ENCODE data around the gene BHLHA15.

Gene BHLHA15

GRCh38 chr7:98228801-98229200, 17.6 kb downstream of the BHLHA15 start:
- no peak for DNase-seq

GRCh38 chr7:98229441-98229840, 18.2 kb downstream of the BHLHA15 start:
- DNase-seq: no peak

- DNase-seq: no peak
Measured at GRCh38 chr7:98229991-98230745, 18.9 kb downstream of the BHLHA15 start.

- no peak for DNase-seq
Measured at GRCh38 chr7:98230746-98231471, 19.7 kb downstream of the BHLHA15 start.

- DNase-seq: no peak
Measured at GRCh38 chr7:98231493-98232262, 20.4 kb downstream of the BHLHA15 start.

- DNase-seq: no peak
Measured at GRCh38 chr7:98232263-98232585, 21.0 kb downstream of the BHLHA15 start.

- no peak for DNase-seq
Measured at GRCh38 chr7:98232799-98233198, 21.6 kb downstream of the BHLHA15 start.

- no peak for DNase-seq
Measured at GRCh38 chr7:98233219-98234070, 22.2 kb downstream of the BHLHA15 start.

- no peak for DNase-seq
Measured at GRCh38 chr7:98234429-98235147, 23.3 kb downstream of the BHLHA15 start.

- no peak for DNase-seq
Measured at GRCh38 chr7:98235901-98236300, 24.7 kb downstream of the BHLHA15 start.

- no peak for DNase-seq
Measured at GRCh38 chr7:98236355-98237185, 25.3 kb downstream of the BHLHA15 start.

- DNase-seq: no peak
Measured at GRCh38 chr7:98238076-98238475, 26.8 kb downstream of the BHLHA15 start.

- no peak for DNase-seq
Measured at GRCh38 chr7:98238976-98239375, 27.7 kb downstream of the BHLHA15 start.

- no peak for DNase-seq
Measured at GRCh38 chr7:98240961-98241673, 29.9 kb downstream of the BHLHA15 start.

GRCh38 chr7:98241674-98242241, 30.5 kb downstream of the BHLHA15 start:
- no peak for DNase-seq

GRCh38 chr7:98242342-98242741, 31.1 kb downstream of the BHLHA15 start:
- no peak for DNase-seq

GRCh38 chr7:98242934-98243333, 31.7 kb downstream of the BHLHA15 start:
- DNase-seq: no peak

GRCh38 chr7:98244871-98245270, 33.6 kb downstream of the BHLHA15 start:
- no peak for DNase-seq

- no peak for DNase-seq
Measured at GRCh38 chr7:98248156-98248555, 36.9 kb downstream of the BHLHA15 start.

GRCh38 chr7:98249106-98249505, 37.9 kb downstream of the BHLHA15 start:
- no peak for DNase-seq
